GM23338 (cell line): ENCODE measurements around the gene UBE2H. TPM values are rescaled to one million over a fixed set of nuclear protein-coding genes. Genes with fewer than 3 reads are reported as not detected.
A peak's percentile ranks its signal among the peaks of the same experiment; 100 is the strongest.

ENCODE experiments used
- ATAC-seq: fragments of 200-7000 bp; cut with Tn5 transposase; 3 replicates; pipeline ENCODE4 v1.9.1; 2020
- DNase-seq: peaks from one replicate; pipeline ENCODE4 v3.0.0-alpha.2; 2015; ENCODE audit warnings: low spot score
- H2AFZ ChIP-seq: fragments of 200-600 bp; sonication (generic); 2 replicates; pipeline ENCODE4 v1.8.0; 2016; ENCODE audit warnings: antibody characterized with exemption, mild to moderate bottlenecking, moderate library complexity
- H3F3A ChIP-seq: fragments of 200-600 bp; sonication (generic); replicated peaks from 2 replicates; pipeline ENCODE4 v1.8.0; 2017; ENCODE audit warnings: antibody characterized with exemption, mixed run types, low read depth
- H3K27ac ChIP-seq: fragments of 200-600 bp; sonication (generic); 2 replicates; pipeline ENCODE4 v1.6.1; 2016; ENCODE audit warnings: low read depth
- H3K27me3 ChIP-seq: fragments of 200-600 bp; sonication (generic); 2 replicates; pipeline ENCODE4 v1.8.0; 2016; ENCODE audit warnings: mild to moderate bottlenecking, mixed run types, moderate library complexity; ENCODE audit not compliant: insufficient read depth
- H3K36me3 ChIP-seq: fragments of 200-600 bp; sonication (generic); 2 replicates; pipeline ENCODE4 v1.8.0; 2016; ENCODE audit warnings: mild to moderate bottlenecking; ENCODE audit not compliant: insufficient read depth
- H3K4me1 ChIP-seq: fragments of 200-600 bp; sonication (generic); 2 replicates; pipeline ENCODE4 v1.8.0; 2016; ENCODE audit warnings: mild to moderate bottlenecking, moderate library complexity; ENCODE audit not compliant: insufficient read depth
- H3K4me2 ChIP-seq: fragments of 200-600 bp; sonication (generic); 2 replicates; pipeline ENCODE4 v1.7.1; 2017; ENCODE audit warnings: mixed run types
- H3K4me3 ChIP-seq: fragments of 200-600 bp; sonication (generic); 2 replicates; pipeline ENCODE4 v1.6.1; 2016; ENCODE audit warnings: mixed run types
- H3K79me2 ChIP-seq: fragments of 200-600 bp; sonication (generic); replicated peaks from 2 replicates; pipeline ENCODE4 v1.8.0; 2017; ENCODE audit warnings: mild to moderate bottlenecking; ENCODE audit not compliant: insufficient read depth
- H3K9me2 ChIP-seq: fragments of 200-600 bp; sonication (generic); 2 replicates; pipeline ENCODE4 v1.8.0; 2017; ENCODE audit not compliant: insufficient read depth
- H4K20me1 ChIP-seq: fragments of 200-600 bp; sonication (generic); replicated peaks from 2 replicates; pipeline ENCODE4 v1.8.0; 2017; ENCODE audit warnings: mild to moderate bottlenecking; ENCODE audit not compliant: insufficient read depth
- H3K27ac Mint-ChIP-seq: 2 replicates; pipeline ENCODE4 v1.8.0; 2020; ENCODE audit warnings: inconsistent platforms, mild to moderate bottlenecking, moderate library complexity, mixed read lengths
- H3K27me3 Mint-ChIP-seq: 3 replicates; pipeline ENCODE4 v1.8.0; 2022; ENCODE audit warnings: low read depth, mild to moderate bottlenecking, moderate library complexity, mixed read lengths, inconsistent platforms; ENCODE audit not compliant: insufficient read depth, poor library complexity
- H3K36me3 Mint-ChIP-seq: 3 replicates; pipeline ENCODE4 v1.8.0; 2021; ENCODE audit warnings: low read depth, mild to moderate bottlenecking, inconsistent platforms, moderate library complexity, mixed read lengths
- H3K4me1 Mint-ChIP-seq: 3 replicates; pipeline ENCODE4 v1.8.0; 2020; ENCODE audit warnings: mild to moderate bottlenecking, inconsistent platforms, mixed read lengths
- H3K4me3 Mint-ChIP-seq: 3 replicates; pipeline ENCODE4 v1.8.0; 2021; ENCODE audit warnings: moderate library complexity, mild to moderate bottlenecking, inconsistent platforms, mixed read lengths
- H3K9me3 Mint-ChIP-seq: 3 replicates; pipeline ENCODE4 v1.8.0; 2020; ENCODE audit warnings: moderate library complexity, mild to moderate bottlenecking, inconsistent platforms, mixed read lengths
- CREB1 ChIP-seq: fragments of 250-450 bp; sonication (Bioruptor Pico); IDR thresholded peaks from 2 replicates; pipeline ENCODE4 v1.5.0; 2020; ENCODE audit warnings: low read depth, mild to moderate bottlenecking, moderate library complexity
- EZH2 ChIP-seq: fragments of 200-600 bp; sonication (generic); IDR thresholded peaks from one replicate; pipeline ENCODE4 v1.8.0; 2017; ENCODE audit warnings: antibody characterized with exemption, mild to moderate bottlenecking, low read depth; ENCODE audit not compliant: unreplicated experiment
- EZH2phosphoT487 ChIP-seq: fragments of 200-600 bp; sonication (generic); IDR thresholded peaks from one replicate; pipeline ENCODE4 v1.8.1; 2018; ENCODE audit warnings: antibody characterized with exemption; ENCODE audit not compliant: unreplicated experiment
- JUNB ChIP-seq: IDR thresholded peaks from one replicate; pipeline ENCODE4 v1.6.1; 2016; ENCODE audit warnings: antibody characterized with exemption; ENCODE audit not compliant: unreplicated experiment
- NANOG ChIP-seq: IDR thresholded peaks from 2 replicates; pipeline ENCODE4 v1.6.1; 2016; ENCODE audit warnings: antibody characterized with exemption, borderline replicate concordance
- ZNF114 ChIP-seq: fragments of 250-450 bp; sonication (Bioruptor Pico); IDR thresholded peaks from 2 replicates; pipeline ENCODE4 v1.5.0; 2020; ENCODE audit warnings: mild to moderate bottlenecking, moderate library complexity
- polyA plus RNA-seq: library from polyadenylated mRNA; unstranded; fragments of >200 nt; fragmentation: Nextera tagmentation; extraction: Ambion mirVana; gene quantifications from 2 replicates; pipeline ENCODE4 v1.2.1, GENCODE V29; 2016
- total RNA-seq: library from RNA; depleted of rRNA; stranded (reverse); fragments of >200 nt; shearing (Covaris generic); gene quantifications from 2 replicates; pipeline ENCODE4 v1.2.3, GENCODE V29; 2014
- TF ChIP-seq, protein P1 (sequence below): IDR thresholded peaks from 2 replicates; pipeline ENCODE4 v1.6.1; 2016; ENCODE audit warnings: antibody characterized with exemption
- TF ChIP-seq, protein P2 (sequence below): fragments of 250-450 bp; sonication (Bioruptor Pico); IDR thresholded peaks from 2 replicates; pipeline ENCODE4 v1.5.0; 2020; ENCODE audit warnings: mild to moderate bottlenecking, moderate library complexity

The UBE2H gene
- total and polyA plus RNA-seq, 2 experiments from 2014 or later, result 40.8 to 86.5 TPM

DNA sequence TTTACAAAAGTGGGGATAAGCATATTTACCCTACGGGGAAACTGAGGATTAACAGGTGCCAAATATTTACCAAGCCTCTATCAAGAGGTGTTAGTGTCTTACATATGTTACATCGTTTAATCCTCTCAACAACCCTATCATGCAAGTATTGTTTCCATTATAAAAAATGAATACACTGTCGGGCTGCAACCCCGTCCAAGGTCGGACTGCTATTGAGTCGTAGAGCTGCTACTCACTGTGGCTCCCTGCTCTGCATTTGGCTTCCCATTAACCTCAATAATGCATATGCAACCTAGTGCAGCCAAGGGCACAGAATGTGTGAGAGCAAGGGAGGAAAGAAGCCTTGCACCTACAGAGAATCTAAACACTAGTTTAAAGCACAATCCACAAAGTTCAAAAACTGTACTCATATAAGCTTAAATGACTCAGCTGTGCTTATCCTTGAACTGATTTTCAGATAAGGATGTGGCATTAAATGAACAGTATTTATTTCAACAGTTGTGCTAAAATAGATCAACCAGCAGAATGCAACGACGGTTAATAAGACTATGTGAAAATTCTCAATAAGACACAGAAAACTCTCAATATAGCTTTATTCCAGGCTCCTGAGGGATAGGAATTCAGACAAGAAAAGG is 49.9 kb downstream of the UBE2H start:
- H3K36me3 Mint-ChIP-seq, result peaks cover 24% of the 10 kb centered on the region
- H3K4me3 Mint-ChIP-seq, result no peak overlapping the region
- H3K79me2 ChIP-seq, result peaks cover 91% of the 10 kb centered on the region
- no peaks in the 10 kb centered on the region for H3K9me3 Mint-ChIP-seq
- H3K36me3 ChIP-seq, result no peaks in the 10 kb centered on the region
- no peak overlapping the region for H3K27ac ChIP-seq
- H3K4me1 ChIP-seq, result peaks cover 8% of the 10 kb centered on the region
- ATAC-seq (peak; percentile 61), DNase-seq (no peak)
- H3K27ac Mint-ChIP-seq, result no peak overlapping the region
- no peak overlapping the region for H3K4me3 ChIP-seq
- no peaks in the 10 kb centered on the region; the same call in 1 of the 2 replicates for H3F3A ChIP-seq
- H4K20me1 ChIP-seq, result peaks cover 20% of the 10 kb centered on the region; the same call in 1 of the 2 replicates
- no peaks in the 10 kb centered on the region for H3K9me2 ChIP-seq
- H3K27me3 ChIP-seq, result no peaks in the 10 kb centered on the region
- TF ChIP-seq, protein P1, sequence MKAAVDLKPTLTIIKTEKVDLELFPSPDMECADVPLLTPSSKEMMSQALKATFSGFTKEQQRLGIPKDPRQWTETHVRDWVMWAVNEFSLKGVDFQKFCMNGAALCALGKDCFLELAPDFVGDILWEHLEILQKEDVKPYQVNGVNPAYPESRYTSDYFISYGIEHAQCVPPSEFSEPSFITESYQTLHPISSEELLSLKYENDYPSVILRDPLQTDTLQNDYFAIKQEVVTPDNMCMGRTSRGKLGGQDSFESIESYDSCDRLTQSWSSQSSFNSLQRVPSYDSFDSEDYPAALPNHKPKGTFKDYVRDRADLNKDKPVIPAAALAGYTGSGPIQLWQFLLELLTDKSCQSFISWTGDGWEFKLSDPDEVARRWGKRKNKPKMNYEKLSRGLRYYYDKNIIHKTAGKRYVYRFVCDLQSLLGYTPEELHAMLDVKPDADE, result no peak
- no peak for TF ChIP-seq ZNF114 (CRISPR knock-in tag)
- no peak for TF ChIP-seq JUNB
- TF ChIP-seq NANOG, result no peak
- no peak for TF ChIP-seq CREB1 (CRISPR knock-in tag)
- no peak for TF ChIP-seq EZH2
- TF ChIP-seq EZH2phosphoT487, result no peak
- TF ChIP-seq, protein P2, sequence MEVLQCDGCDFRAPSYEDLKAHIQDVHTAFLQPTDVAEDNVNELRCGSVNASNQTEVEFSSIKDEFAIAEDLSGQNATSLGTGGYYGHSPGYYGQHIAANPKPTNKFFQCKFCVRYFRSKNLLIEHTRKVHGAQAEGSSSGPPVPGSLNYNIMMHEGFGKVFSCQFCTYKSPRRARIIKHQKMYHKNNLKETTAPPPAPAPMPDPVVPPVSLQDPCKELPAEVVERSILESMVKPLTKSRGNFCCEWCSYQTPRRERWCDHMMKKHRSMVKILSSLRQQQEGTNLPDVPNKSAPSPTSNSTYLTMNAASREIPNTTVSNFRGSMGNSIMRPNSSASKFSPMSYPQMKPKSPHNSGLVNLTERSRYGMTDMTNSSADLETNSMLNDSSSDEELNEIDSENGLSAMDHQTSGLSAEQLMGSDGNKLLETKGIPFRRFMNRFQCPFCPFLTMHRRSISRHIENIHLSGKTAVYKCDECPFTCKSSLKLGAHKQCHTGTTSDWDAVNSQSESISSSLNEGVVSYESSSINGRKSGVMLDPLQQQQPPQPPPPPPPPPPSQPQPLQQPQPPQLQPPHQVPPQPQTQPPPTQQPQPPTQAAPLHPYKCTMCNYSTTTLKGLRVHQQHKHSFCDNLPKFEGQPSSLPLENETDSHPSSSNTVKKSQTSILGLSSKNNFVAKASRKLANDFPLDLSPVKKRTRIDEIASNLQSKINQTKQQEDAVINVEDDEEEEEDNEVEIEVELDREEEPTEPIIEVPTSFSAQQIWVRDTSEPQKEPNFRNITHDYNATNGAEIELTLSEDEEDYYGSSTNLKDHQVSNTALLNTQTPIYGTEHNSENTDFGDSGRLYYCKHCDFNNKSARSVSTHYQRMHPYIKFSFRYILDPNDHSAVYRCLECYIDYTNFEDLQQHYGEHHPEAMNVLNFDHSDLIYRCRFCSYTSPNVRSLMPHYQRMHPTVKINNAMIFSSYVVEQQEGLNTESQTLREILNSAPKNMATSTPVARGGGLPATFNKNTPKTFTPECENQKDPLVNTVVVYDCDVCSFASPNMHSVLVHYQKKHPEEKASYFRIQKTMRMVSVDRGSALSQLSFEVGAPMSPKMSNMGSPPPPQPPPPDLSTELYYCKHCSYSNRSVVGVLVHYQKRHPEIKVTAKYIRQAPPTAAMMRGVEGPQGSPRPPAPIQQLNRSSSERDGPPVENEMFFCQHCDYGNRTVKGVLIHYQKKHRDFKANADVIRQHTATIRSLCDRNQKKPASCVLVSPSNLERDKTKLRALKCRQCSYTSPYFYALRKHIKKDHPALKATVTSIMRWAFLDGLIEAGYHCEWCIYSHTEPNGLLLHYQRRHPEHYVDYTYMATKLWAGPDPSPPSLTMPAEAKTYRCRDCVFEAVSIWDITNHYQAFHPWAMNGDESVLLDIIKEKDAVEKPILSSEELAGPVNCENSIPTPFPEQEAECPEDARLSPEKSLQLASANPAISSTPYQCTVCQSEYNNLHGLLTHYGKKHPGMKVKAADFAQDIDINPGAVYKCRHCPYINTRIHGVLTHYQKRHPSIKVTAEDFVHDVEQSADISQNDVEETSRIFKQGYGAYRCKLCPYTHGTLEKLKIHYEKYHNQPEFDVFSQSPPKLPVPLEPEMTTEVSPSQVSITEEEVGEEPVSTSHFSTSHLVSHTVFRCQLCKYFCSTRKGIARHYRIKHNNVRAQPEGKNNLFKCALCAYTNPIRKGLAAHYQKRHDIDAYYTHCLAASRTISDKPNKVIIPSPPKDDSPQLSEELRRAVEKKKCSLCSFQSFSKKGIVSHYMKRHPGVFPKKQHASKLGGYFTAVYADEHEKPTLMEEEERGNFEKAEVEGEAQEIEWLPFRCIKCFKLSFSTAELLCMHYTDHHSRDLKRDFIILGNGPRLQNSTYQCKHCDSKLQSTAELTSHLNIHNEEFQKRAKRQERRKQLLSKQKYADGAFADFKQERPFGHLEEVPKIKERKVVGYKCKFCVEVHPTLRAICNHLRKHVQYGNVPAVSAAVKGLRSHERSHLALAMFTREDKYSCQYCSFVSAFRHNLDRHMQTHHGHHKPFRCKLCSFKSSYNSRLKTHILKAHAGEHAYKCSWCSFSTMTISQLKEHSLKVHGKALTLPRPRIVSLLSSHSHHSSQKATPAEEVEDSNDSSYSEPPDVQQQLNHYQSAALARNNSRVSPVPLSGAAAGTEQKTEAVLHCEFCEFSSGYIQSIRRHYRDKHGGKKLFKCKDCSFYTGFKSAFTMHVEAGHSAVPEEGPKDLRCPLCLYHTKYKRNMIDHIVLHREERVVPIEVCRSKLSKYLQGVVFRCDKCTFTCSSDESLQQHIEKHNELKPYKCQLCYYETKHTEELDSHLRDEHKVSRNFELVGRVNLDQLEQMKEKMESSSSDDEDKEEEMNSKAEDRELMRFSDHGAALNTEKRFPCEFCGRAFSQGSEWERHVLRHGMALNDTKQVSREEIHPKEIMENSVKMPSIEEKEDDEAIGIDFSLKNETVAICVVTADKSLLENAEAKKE, result no peak
- H3K4me2 ChIP-seq, result no peak overlapping the region
- H3K4me1 Mint-ChIP-seq, result peaks cover 41% of the 10 kb centered on the region
- H2AFZ ChIP-seq, result no peak overlapping the region
- peaks cover 3% of the 10 kb centered on the region for H3K27me3 Mint-ChIP-seq
